SH-SY5Y (cell line): ENCODE data around the gene SYCE3.

ENCODE experiments used
- GATA2 ChIP-seq: IDR thresholded peaks from 2 replicates; pipeline ENCODE4 v1.6.1; 2011; ENCODE audit warnings: mild to moderate bottlenecking, low read depth, low read length
- GATA3 ChIP-seq: IDR thresholded peaks from 2 replicates; pipeline ENCODE4 v1.6.1; 2011; ENCODE audit warnings: low read depth, mild to moderate bottlenecking, low read length, moderate library complexity

- TF ChIP-seq GATA3 (no peak), GATA2 (no peak)
Observed at GRCh38 chr22:50505276-50505775, 57.4 kb downstream of the SYCE3 start.
